Prostate gland (tissue), 2 donors: ENCODE measurements around the gene ATP5ME. TPM values are rescaled to one million over a fixed set of nuclear protein-coding genes. Genes with fewer than 3 reads are reported as not detected.

Experiments
- DNase-seq: peaks from one replicate; pipeline ENCODE4 v3.0.0-alpha.2; 2019; ENCODE audit warnings: low spot score
- H3K27ac ChIP-seq, 2 donors: fragments of 200-600 bp; sonication (generic); 2 replicates each; pipeline ENCODE4 v1.5.1; 2017 to 2019
- H3K27me3 ChIP-seq: fragments of 200-600 bp; sonication (generic); replicated peaks from 2 replicates; pipeline ENCODE4 v1.5.1; 2019; ENCODE audit not compliant: insufficient read depth
- H3K36me3 ChIP-seq, 2 donors: fragments of 200-600 bp; sonication (generic); 1 replicate in 1 of 2; 2 replicates in 1 of 2; pipeline versions ENCODE4 v1.5.1 to v1.8.1; 2017 to 2019
- H3K4me1 ChIP-seq: fragments of 200-600 bp; sonication (generic); replicated peaks from 2 replicates; pipeline ENCODE4 v1.5.1; 2019
- H3K4me3 ChIP-seq, 2 donors: fragments of 200-600 bp; sonication (generic); 2 replicates each; pipeline ENCODE4 v1.5.1; 2017 to 2019
- H3K9me3 ChIP-seq: fragments of 200-600 bp; sonication (generic); 2 replicates; pipeline ENCODE4 v1.5.1; 2017
- CTCF ChIP-seq, 4 experiments: fragments of 200-600 bp in 2 of 4; fragments of 450-650 bp in 2 of 4; sonication (generic) in 2 of 4; IDR thresholded peaks; 1 replicate in 3 of 4; 2 replicates in 1 of 4; pipeline ENCODE4 v1.5.1; 2016 to 2019; ENCODE audit warnings: antibody characterized with exemption in 4 of 4, mild to moderate bottlenecking in 2 of 4, moderate library complexity in 2 of 4
- POLR2A ChIP-seq: fragments of 450-650 bp; IDR thresholded peaks from one replicate; pipeline ENCODE4 v1.6.1; 2016; ENCODE audit warnings: antibody characterized with exemption, mild to moderate bottlenecking
- POLR2AphosphoS5 ChIP-seq: sonication (generic); formaldehyde crosslinking; IDR thresholded peaks from one replicate; pipeline ENCODE4 v1.6.1; 2017; ENCODE audit warnings: antibody characterized with exemption
- WGBS: methylation state at CpG from one replicate; pipeline ENCODE4 v1.1.5; 2018; 5-methylcytosine and 5-hydroxymethylcytosine counted together
- intact Hi-C: fragments of 100-400 bp; cut with DNase I; formaldehyde crosslinking; loops from one replicate; pipeline ENCODE4 v1.14.2; 2022
- total RNA-seq, 2 donors: library from RNA; depleted of rRNA; stranded (reverse); fragments of >200 nt; gene quantifications; one replicate each; pipeline ENCODE4 v1.1.0, GENCODE V29; 2016

ATP5ME gene
- total RNA-seq, 2 donors from 2014 or later = 148 to 313 TPM

DNA sequence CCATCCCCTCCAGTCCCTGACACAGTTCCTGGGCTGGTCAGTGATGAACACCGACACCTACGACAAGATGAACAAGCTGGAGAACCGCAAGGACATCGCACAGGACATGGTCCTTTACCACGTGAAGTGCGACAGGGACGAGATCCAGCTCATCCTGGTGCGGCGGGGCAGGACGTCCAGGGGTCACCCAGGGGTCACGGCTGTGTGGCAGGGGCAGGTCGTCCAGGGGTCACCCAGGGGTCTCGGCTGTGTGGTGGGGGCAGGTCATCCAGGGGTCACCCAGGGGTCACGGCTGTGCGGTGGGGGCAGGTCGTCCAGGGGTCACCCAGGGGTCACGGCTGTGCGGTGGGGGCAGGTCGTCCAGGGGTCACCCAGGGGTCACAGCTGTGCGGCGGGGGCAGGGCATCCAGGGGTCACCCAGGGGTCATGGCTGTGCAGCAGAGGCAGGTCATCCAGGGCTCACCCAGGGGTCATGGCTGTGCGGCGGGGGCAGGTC is 16.7 kb downstream of the ATP5ME start:
- Histone ChIP-seq H3K9me3 (no peaks in the 10 kb centered on the region), H3K4me1 (no peaks in the 10 kb centered on the region), H3K36me3 (no peaks in the 10 kb centered on the region), H3K27me3 (no peaks in the 10 kb centered on the region), H3K27ac (no peak overlapping the region), H3K4me3 (no peak overlapping the region)
- TF ChIP-seq CTCF (IDR thresholded peaks at IDR 0.05) (no peak), POLR2AphosphoS5 (no peak), POLR2A (no peak)
- no peak for DNase-seq
- intact Hi-C loops = no loop called here
- 75% methylated on average over 17 of the region's 23 CpGs for WGBS

DNA sequence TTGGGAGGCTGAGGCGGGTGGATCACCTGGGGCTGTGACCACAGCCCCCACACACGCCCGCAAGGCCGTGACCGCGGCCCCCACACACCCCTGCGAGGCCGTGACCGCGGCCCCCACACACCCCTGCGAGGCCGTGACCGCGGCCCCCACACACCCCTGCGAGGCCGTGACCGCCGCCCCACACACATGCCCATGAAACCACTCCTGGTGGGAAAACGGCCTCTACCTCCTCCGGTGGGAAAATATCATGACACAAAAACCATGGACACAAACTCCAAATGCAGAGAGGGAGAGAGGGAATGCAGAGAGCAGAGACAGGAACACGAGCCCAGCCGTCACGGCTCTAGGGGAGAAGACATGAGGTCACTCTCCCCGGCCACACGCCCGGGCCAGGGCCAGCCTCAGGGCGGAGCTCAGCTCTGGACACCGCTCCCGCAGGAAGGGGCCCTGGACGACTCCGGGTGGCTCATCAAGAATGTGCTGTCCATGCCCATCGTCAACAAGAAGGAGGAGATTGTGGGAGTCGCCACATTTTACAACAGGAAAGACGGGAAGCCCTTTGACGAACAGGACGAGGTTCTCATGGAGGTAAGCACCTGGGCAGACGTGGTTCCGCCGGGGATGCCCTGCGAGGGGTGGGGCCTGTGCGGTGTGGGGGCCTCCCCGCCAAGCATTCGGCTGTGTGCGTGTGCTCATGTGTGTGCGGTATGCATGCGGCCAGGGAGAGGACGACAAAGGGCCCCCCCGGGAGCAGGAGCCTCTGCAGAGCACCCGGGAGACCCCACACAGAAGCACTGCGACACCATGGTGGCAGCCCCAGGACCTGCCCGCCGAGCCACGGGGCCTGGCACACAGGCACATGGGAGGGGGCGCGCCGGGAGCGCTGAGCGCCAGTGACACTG is 17.4 kb downstream of the ATP5ME start:
- Histone ChIP-seq H3K4me1 (no peaks in the 10 kb centered on the region), H3K9me3 (no peaks in the 10 kb centered on the region), H3K36me3 (no peaks in the 10 kb centered on the region), H3K4me3 (no peak overlapping the region), H3K27me3 (no peaks in the 10 kb centered on the region), H3K27ac (no peak overlapping the region)
- intact Hi-C loops = no loop called here
- TF ChIP-seq CTCF (IDR thresholded peaks at IDR 0.05) (no peak), POLR2AphosphoS5 (no peak), POLR2A (no peak)
- DNase-seq = no peak
- 58% methylated on average over 56 of the region's 58 CpGs for WGBS

DNA sequence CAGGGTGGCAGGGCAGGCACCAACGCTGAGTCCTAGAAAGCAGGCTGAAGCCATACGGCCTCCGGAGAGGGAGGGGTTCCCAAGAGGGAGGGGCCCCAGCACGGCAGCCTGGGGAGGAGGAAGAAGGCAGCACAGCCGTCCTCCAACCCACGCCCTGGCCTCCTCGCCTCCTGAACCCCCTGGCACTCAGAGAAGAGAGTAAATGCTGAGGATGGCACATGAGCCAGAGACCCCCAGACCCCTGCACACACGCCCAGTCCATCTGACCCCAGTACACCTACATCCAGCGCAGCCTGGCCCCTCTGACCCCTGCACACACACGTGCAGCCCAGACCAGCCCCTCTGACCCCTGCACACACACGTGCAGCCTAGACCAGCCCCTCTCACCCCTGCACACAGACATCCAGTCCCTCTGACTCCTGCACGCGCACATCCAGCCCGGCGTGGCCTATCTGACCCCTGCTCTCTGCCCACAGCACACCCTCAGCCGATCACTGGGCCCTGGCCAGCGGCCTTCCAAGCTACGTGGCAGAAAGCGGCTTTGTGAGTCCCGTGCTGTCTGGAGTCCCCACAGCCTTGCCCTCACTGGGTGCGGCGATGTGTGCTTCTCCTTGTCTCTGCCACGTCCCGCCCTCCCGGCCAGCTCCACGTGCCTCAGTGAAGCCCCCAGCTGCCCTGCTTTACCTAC is 18.5 kb downstream of the ATP5ME start:
- no peak overlapping the region for H3K27ac ChIP-seq
- H3K36me3 ChIP-seq = no peaks in the 10 kb centered on the region
- no peaks in the 10 kb centered on the region for H3K9me3 ChIP-seq
- TF ChIP-seq POLR2AphosphoS5 = no peak
- TF ChIP-seq CTCF (IDR thresholded peaks at IDR 0.05) = no peak
- no peak for TF ChIP-seq POLR2A
- WGBS = 67% methylated on average over 23 of the region's 26 CpGs
- no peak overlapping the region for H3K4me3 ChIP-seq
- H3K4me1 ChIP-seq = no peaks in the 10 kb centered on the region
- no peak for DNase-seq
- no peaks in the 10 kb centered on the region for H3K27me3 ChIP-seq
- intact Hi-C loops = no loop called here

- Histone ChIP-seq H3K4me3 (no peak overlapping the region), H3K4me1 (no peaks in the 10 kb centered on the region), H3K27me3 (peaks cover 2% of the 10 kb centered on the region), H3K9me3 (no peaks in the 10 kb centered on the region), H3K36me3 (no peaks in the 10 kb centered on the region), H3K27ac (no peak overlapping the region)
- intact Hi-C loops = no loop called here
- 55% methylated on average over 16 of the region's 17 CpGs for WGBS
- TF ChIP-seq CTCF (IDR thresholded peaks at IDR 0.05) (no peak), POLR2AphosphoS5 (no peak), POLR2A (no peak)
- DNase-seq = no peak
These were observed 19.1 kb downstream of the ATP5ME start for GRCh38 chr4:654871-655463.
